Measurements from ENCODE around the gene TMEM151A. TPM values are rescaled to one million over a fixed set of nuclear protein-coding genes. Genes with fewer than 3 reads are reported as not detected.

Gene TMEM151A
- total RNA-seq, 1 experiment from 2014 or later = 1.4 TPM

DNA sequence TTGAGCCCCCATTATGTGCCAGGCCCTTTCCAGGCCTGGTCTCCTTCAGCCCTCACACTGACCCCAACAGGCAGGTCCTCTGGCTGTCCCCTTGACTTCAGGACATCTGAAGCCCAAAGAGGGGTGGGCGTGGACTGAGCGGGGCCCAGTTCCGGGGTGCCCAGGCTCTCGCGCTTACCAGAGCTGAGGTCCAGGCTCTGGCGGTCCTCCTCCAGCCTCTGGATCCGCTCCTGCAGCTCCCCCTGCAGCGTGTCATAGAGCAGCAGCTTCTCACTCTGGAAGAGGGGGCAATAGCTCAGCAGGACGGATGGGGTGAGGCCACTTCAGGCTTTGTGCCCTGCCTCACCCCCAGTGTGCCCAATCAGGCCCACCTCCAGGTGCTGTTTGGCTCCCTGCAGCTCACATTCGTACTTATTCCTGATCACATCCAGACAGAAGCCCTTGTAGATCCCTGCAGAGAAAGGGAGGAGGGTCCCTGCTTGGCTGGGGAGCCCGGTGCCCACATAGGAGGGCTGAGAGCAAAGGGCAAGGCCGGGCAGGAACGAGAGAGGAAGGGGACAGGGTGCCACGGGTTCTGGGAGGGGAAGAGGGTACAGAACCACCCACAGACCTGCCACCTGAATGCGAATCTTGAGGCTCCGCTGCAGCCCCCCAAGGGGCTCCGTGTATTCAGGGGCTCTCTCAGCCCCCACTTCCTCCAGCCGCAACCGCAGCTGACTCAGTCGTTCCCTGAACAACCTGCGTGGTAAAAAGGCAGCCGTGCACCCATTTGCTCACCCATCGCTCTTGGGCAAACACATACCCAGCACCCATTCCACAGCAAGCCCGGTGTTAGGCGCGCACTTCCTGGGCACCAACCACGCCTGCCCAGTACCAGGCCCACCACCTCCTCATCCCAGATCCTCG lies 49.2 kb downstream of the TMEM151A start:
- no peak for DNase-seq
- TF ChIP-seq, protein P1, sequence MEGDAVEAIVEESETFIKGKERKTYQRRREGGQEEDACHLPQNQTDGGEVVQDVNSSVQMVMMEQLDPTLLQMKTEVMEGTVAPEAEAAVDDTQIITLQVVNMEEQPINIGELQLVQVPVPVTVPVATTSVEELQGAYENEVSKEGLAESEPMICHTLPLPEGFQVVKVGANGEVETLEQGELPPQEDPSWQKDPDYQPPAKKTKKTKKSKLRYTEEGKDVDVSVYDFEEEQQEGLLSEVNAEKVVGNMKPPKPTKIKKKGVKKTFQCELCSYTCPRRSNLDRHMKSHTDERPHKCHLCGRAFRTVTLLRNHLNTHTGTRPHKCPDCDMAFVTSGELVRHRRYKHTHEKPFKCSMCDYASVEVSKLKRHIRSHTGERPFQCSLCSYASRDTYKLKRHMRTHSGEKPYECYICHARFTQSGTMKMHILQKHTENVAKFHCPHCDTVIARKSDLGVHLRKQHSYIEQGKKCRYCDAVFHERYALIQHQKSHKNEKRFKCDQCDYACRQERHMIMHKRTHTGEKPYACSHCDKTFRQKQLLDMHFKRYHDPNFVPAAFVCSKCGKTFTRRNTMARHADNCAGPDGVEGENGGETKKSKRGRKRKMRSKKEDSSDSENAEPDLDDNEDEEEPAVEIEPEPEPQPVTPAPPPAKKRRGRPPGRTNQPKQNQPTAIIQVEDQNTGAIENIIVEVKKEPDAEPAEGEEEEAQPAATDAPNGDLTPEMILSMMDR (IDR thresholded peaks at IDR 0.05; ENCODE audit: unreplicated experiment) = no peak
- Mint-ChIP-seq H3K27ac (ENCODE audit: unreplicated experiment) (no peak overlapping the region), H3K4me3 (ENCODE audit: low read depth, unreplicated experiment) (no peak overlapping the region), H3K4me1 (ENCODE audit: low read depth, unreplicated experiment) (peaks cover 31% of the 10 kb centered on the region), H3K9me3 (ENCODE audit: low read depth, unreplicated experiment) (no peaks in the 10 kb centered on the region), H3K27me3 (ENCODE audit: unreplicated experiment) (no peaks in the 10 kb centered on the region), H3K36me3 (ENCODE audit: insufficient read depth, unreplicated experiment) (peaks cover 42% of the 10 kb centered on the region)
- no TSS peak for BruUV-seq (replicated peaks)
- intact Hi-C loops (cut with micrococcal nuclease; ENCODE audit: unreplicated experiment) = no loop called here
- CTCF ChIA-PET = no interaction called here

DNA sequence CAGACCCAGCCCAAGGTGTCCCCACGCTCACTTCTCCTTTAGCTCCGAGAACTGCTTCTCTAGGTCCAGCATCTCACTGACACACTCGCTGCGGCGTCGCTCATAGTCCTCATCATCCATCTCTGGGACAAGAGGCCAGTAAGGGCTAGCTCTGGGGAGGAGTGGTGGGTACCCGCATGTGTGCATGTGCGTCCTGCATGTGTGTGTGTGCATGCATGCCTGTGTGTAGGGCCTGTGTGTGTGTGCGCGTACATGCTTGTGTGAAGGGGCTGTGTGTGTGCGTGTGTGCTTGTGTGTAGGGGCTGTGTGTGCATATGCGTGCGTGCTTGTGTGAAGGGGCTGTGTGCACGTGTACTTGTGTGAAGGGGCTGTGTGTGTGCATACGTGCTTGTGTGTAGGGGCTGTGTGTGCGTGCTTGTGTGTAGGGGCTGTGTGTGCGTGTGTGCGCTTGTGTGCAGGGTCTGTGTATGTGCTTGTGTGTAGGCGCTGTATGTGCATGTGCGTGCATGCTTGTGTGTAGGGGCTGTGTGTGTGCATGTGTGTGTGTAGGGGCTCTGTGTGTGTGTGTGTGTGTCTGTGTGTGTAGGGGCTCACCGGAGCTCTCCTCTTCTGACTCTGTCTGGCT lies 49.9 kb downstream of the TMEM151A start:
- CTCF ChIA-PET = interaction anchor here (0.6 kb wide), 1 partner anchor 262 kb away, joined by 3 read pairs; no protein-coding TSS in a partner anchor
- Mint-ChIP-seq H3K4me3 (ENCODE audit: low read depth, unreplicated experiment) (no peak overlapping the region), H3K27me3 (ENCODE audit: unreplicated experiment) (no peaks in the 10 kb centered on the region), H3K36me3 (ENCODE audit: insufficient read depth, unreplicated experiment) (peaks cover 34% of the 10 kb centered on the region), H3K4me1 (ENCODE audit: low read depth, unreplicated experiment) (peaks cover 28% of the 10 kb centered on the region), H3K9me3 (ENCODE audit: low read depth, unreplicated experiment) (no peaks in the 10 kb centered on the region), H3K27ac (ENCODE audit: unreplicated experiment) (no peak overlapping the region)
- BruUV-seq (replicated peaks) = no TSS peak
- TF ChIP-seq, protein P1 (IDR thresholded peaks at IDR 0.05; ENCODE audit: unreplicated experiment) = no peak
- intact Hi-C loops (cut with micrococcal nuclease; ENCODE audit: unreplicated experiment) = no loop called here
- no peak for DNase-seq

DNA sequence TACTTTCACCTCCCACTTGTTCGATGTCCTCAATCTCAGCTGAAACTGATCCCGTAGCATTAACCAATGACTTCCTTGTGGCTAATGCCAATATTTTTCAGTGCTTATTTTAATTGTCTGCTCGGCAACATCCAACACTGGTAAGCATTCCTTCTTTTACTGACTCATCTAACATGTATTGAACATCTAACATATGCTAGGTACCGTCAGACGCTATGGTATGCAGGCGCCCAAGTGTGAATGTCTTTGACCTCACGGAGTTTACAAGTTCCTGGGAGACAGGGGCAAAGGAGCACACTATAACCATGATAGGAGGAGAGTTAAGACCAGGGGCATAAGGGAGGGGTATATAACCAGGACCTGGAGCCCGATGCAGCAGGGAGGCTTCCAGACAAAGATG lies 51.5 kb downstream of the TMEM151A start:
- TF ChIP-seq, protein P1 (IDR thresholded peaks at IDR 0.05; ENCODE audit: unreplicated experiment) = no peak
- Mint-ChIP-seq H3K4me1 (ENCODE audit: low read depth, unreplicated experiment) (peaks cover 14% of the 10 kb centered on the region), H3K27ac (ENCODE audit: unreplicated experiment) (peak overlapping the region; percentile 32), H3K9me3 (ENCODE audit: low read depth, unreplicated experiment) (no peaks in the 10 kb centered on the region), H3K4me3 (ENCODE audit: low read depth, unreplicated experiment) (peak overlapping the region; percentile 91), H3K36me3 (ENCODE audit: insufficient read depth, unreplicated experiment) (peaks cover 48% of the 10 kb centered on the region), H3K27me3 (ENCODE audit: unreplicated experiment) (no peaks in the 10 kb centered on the region)
- CTCF ChIA-PET = no interaction called here
- BruUV-seq (replicated peaks) = no TSS peak
- intact Hi-C loops (cut with micrococcal nuclease; ENCODE audit: unreplicated experiment) = no loop called here
- no peak for DNase-seq

DNA sequence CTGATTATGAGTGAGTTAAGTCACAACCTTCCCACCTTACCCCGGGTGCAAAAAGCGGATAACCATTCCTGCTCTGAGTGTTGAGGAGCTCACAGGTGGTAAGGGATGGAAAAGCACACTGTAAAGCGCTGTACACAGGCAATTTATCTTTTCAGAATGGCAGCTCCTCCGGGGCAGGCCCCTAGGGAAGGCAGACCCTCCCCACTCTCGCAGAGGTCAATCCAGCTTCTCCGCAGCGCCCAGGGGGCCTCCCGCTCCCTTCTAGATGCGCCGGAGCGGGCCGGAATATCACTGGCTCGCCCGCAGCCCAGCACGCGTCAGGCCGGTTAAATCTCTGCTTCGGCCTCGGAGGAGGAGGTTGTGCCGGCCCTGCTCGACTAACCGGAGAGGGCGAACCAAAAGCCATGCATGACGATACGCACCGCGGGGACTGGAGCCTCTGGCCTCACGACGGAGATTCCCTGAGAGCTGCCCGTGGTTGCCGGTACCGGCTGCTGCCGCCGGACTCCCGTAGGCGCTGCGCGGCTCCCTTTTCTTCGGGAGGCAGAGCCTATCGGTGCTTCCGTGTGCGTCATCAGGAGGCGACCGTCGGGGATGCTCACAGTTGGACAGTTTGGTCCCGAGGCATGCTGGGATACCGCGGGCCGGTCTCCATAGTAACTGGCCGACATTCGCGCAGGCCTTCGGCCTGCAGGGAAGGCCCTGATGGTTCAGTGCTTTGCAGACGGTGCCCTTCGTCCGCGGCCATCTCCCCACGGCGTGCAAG lies 53.0 kb downstream of the TMEM151A start, which contains the start of gene BRMS1:
Gene BRMS1, minus strand, starts transcription at position 555 of the 766 bp plus-strand sequence. CDS start 2,870 bp downstream, outside the sequence.
- H3K4me3 Mint-ChIP-seq (ENCODE audit: low read depth, unreplicated experiment) = peak within 1 kb of the TSS; percentile 91
- H3K27ac Mint-ChIP-seq (ENCODE audit: unreplicated experiment) = peak within 1 kb of the TSS; percentile 94
- peak; percentile 96 for DNase-seq
- H3K9me3 Mint-ChIP-seq (ENCODE audit: low read depth, unreplicated experiment) = no peaks in the 10 kb centered on the region
- peaks cover 14% of the 10 kb centered on the region for H3K4me1 Mint-ChIP-seq (ENCODE audit: low read depth, unreplicated experiment)
- no peaks in the 10 kb centered on the region for H3K27me3 Mint-ChIP-seq (ENCODE audit: unreplicated experiment)
- peaks cover 45% of the 10 kb centered on the region for H3K36me3 Mint-ChIP-seq (ENCODE audit: insufficient read depth, unreplicated experiment)
- intact Hi-C loops (cut with micrococcal nuclease; ENCODE audit: unreplicated experiment) = no loop called here
- BruUV-seq (replicated peaks) = no TSS peak
- CTCF ChIA-PET = interaction anchor here (1.1 to 1.3 kb wide), 3 partner anchors 18 to 42 kb away, joined by 3 to 4 read pairs (median 3); no protein-coding TSS in a partner anchor
- TF ChIP-seq, protein P1 (IDR thresholded peaks at IDR 0.05; ENCODE audit: unreplicated experiment) = no peak
